ENCODE data around the gene FBXO21. TPM values are rescaled to one million over a fixed set of nuclear protein-coding genes. Genes with fewer than 3 reads are reported as not detected.

FBXO21 gene
- polyA plus RNA-seq, 1 donor (not counting 4 experiments of a cell fraction or from before 2014, with no cell fraction given): 21.9 TPM

GRCh38 chr12:117152793-117153775 lies 37.2 kb downstream of the FBXO21 start:
- TF ChIP-seq CTCF (optimal IDR thresholded peaks at IDR 0.05 in 1 of 3, IDR thresholded peaks at IDR 0.05 in 1 of 3, conservative IDR thresholded peaks at IDR 0.05 in 1 of 3; ENCODE audit: extremely low read depth in 1 of 3, insufficient read depth in 2 of 3, low read length in 3 of 3) (no peak), EZH2 (IDR thresholded peaks at IDR 0.05; ENCODE audit: low read length) (no peak)
- peaks cover 2% of the 10 kb centered on the region for H4K20me1 ChIP-seq (ENCODE audit: control insufficient read depth, extremely low read depth, insufficient read depth, low read length)
- no peaks in the 10 kb centered on the region for H3K4me1 ChIP-seq (ENCODE audit: control insufficient read depth, extremely low read depth, insufficient read depth, low read length)
- H3K4me3 ChIP-seq (ENCODE audit: control insufficient read depth in 2 of 3, extremely low read depth in 1 of 3, insufficient read depth in 2 of 3, low read depth in 1 of 3, low read length in 3 of 3): no peak overlapping the region
- H3K36me3 ChIP-seq (ENCODE audit: control insufficient read depth in 2 of 2, extremely low read depth in 1 of 2, insufficient read depth in 2 of 2, low read length in 2 of 2): peaks cover 33 to 36% of the 10 kb centered on the region in 2 experiments
- DNase-seq (ENCODE audit: low read depth, low spot score): no peak
- FAIRE-seq: no peak
- dilution Hi-C loops (cut with MboI; ENCODE audit: extremely low pct_ligation_motif_present, low sequenced_read_pairs): no loop called here
- no peak overlapping the region for H2AFZ ChIP-seq (ENCODE audit: control insufficient read depth, low read length)
- H3K27me3 ChIP-seq (ENCODE audit: control insufficient read depth, extremely low read depth, insufficient read depth, low read length): no peaks in the 10 kb centered on the region
- no peaks in the 10 kb centered on the region for H3K9me3 ChIP-seq (ENCODE audit: control insufficient read depth, low read depth, low read length)
- H3K27ac ChIP-seq (ENCODE audit: control insufficient read depth, insufficient read depth, low read length): no peak overlapping the region
- no peaks in the 10 kb centered on the region for H3K79me2 ChIP-seq (ENCODE audit: control insufficient read depth, insufficient read depth, low read length)
- H3K9me1 ChIP-seq (ENCODE audit: control insufficient read depth, extremely low read depth, insufficient read depth, low read length): no peaks in the 10 kb centered on the region
- no peak overlapping the region for H3K4me2 ChIP-seq (ENCODE audit: control insufficient read depth, extremely low read depth, insufficient read depth, low read depth, low read length)
- no peak overlapping the region for H3K9ac ChIP-seq (ENCODE audit: control insufficient read depth, extremely low read depth, insufficient read depth, low read length)

- no peak overlapping the region for H3K27ac ChIP-seq (ENCODE audit: control insufficient read depth, insufficient read depth, low read length)
- H2AFZ ChIP-seq (ENCODE audit: control insufficient read depth, low read length): no peak overlapping the region
- DNase-seq (ENCODE audit: low read depth, low spot score) (no peak), FAIRE-seq (no peak)
- H3K79me2 ChIP-seq (ENCODE audit: control insufficient read depth, insufficient read depth, low read length): no peaks in the 10 kb centered on the region
- no peak overlapping the region for H3K4me3 ChIP-seq (ENCODE audit: control insufficient read depth in 2 of 3, extremely low read depth in 1 of 3, insufficient read depth in 2 of 3, low read depth in 1 of 3, low read length in 3 of 3)
- no peak overlapping the region for H3K4me2 ChIP-seq (ENCODE audit: control insufficient read depth, extremely low read depth, insufficient read depth, low read depth, low read length)
- no peaks in the 10 kb centered on the region for H3K9me3 ChIP-seq (ENCODE audit: control insufficient read depth, low read depth, low read length)
- H3K9me1 ChIP-seq (ENCODE audit: control insufficient read depth, extremely low read depth, insufficient read depth, low read length): no peaks in the 10 kb centered on the region
- peaks cover 2% of the 10 kb centered on the region for H4K20me1 ChIP-seq (ENCODE audit: control insufficient read depth, extremely low read depth, insufficient read depth, low read length)
- TF ChIP-seq CTCF (optimal IDR thresholded peaks at IDR 0.05 in 1 of 3, IDR thresholded peaks at IDR 0.05 in 1 of 3, conservative IDR thresholded peaks at IDR 0.05 in 1 of 3; ENCODE audit: extremely low read depth in 1 of 3, insufficient read depth in 2 of 3, low read length in 3 of 3): no peak
- no peak for TF ChIP-seq EZH2 (IDR thresholded peaks at IDR 0.05; ENCODE audit: low read length)
- H3K9ac ChIP-seq (ENCODE audit: control insufficient read depth, extremely low read depth, insufficient read depth, low read length): no peak overlapping the region
- no peaks in the 10 kb centered on the region for H3K4me1 ChIP-seq (ENCODE audit: control insufficient read depth, extremely low read depth, insufficient read depth, low read length)
- peaks cover 28 to 36% of the 10 kb centered on the region in 2 experiments for H3K36me3 ChIP-seq (ENCODE audit: control insufficient read depth in 2 of 2, extremely low read depth in 1 of 2, insufficient read depth in 2 of 2, low read length in 2 of 2)
- H3K27me3 ChIP-seq (ENCODE audit: control insufficient read depth, extremely low read depth, insufficient read depth, low read length): no peaks in the 10 kb centered on the region
- dilution Hi-C loops (cut with MboI; ENCODE audit: extremely low pct_ligation_motif_present, low sequenced_read_pairs): no loop called here
Measured at GRCh38 chr12:117151403-117152031, 38.8 kb downstream of the FBXO21 start.
